Putamen (tissue), 1 donor: ENCODE data around the gene COMT.

Experiments used
- DNase-seq: peaks from one replicate; pipeline ENCODE4 v3.0.0-alpha.2; 2016; ENCODE audit warnings: low spot score

COMT gene

DNA sequence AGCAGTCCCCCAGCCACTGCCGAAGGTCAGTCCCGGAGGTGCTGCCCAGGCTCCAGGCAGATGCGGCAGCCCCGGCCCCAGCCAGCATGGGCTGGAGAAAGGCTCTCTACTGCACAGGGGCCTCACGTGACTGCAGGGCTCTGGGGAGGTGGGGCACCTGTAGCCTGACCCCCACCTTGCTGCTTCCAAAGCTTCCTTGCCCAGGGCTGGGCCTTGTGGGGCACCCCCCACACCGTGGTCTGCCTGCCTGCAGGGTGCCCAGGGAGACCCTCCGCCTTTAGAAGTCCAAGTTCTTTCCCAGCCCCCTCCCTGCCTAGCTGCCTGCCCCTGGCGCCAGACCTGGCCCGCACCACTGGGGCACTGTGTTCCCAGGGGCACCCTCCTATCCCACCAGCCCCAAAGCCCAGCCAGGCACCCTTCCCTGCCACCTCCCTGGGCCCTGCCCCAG, 28.5 kb downstream of the COMT start:
- DNase-seq = no peak

DNA sequence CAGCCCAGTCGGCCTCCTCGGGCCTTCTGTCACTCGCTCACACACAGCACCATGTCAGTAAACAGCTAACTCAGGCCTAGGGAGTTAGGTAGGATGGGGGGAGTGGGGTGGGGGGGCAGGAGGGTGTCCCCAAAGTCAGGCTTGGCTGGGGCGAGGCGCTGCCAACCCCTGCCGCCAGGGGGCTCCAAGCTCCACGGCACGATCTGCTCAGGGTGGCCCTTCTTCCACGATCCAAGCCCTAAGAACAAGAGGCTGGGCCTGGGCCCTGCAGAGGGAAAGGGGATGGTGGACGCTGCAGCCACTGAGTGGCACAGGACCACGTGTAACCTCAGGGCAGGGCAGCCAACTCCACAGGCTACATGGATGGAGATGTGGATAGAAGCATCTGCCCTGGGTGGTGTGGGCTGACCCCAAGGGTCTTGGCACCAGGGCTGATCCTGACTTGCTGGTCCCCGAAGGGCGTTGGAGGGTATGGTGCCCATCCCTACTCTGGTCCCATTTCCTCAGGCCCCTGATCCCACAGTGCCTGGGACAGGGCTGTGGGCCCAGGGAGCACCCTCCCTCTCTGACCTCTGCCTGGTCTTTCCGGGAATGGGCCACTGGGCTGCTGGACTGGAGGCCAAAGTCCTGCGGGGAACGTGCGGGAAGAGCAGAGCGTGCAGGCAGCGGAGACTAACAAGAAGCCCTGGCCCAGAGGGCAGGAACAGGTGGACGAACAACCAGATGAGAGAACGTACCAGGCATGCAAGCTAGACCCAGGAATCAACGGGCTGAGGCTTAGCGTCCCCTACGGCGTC, 29.1 kb downstream of the COMT start:
- peak; percentile 52 for DNase-seq

DNA sequence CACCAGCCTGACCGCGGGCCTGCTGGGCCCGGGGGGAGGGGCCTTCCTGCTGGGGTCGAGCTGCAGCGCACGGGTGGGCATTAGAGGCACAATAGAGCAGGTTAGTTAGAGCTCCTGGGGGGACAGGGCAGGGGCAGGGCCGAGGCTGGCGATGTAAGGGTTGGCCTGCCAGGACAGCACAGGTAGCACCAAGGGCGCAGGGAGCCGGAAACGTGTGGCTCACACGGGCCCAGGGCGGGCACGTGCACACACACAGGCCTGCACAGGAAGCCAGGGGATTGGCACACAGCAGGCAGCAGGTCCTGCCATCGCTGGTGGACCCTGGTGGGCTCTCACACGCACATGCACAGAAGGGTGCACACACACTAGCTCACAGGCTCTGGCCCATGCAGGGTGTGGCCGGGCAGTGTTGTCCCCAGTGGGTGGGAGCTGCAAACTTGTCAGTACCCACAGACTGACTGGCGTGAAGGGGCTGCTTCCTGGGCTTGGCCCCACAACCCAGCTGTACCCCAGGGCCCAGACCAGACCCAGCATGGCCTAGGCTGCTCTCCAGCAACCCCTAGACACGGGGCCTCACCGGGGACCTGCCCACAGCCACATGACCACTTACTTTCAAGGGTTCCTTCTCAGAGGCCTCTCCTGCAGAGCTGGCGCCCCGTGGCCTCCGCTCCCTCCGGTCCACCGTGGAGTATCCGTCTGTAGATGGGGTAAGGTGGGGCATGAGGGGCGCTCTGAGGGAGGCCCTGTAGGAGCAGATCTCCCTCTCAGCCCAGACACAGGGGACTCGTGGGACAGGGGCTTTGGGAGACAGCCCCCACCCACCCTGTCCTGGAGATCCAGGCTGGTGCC, 29.9 kb downstream of the COMT start:
- no peak for DNase-seq

DNA sequence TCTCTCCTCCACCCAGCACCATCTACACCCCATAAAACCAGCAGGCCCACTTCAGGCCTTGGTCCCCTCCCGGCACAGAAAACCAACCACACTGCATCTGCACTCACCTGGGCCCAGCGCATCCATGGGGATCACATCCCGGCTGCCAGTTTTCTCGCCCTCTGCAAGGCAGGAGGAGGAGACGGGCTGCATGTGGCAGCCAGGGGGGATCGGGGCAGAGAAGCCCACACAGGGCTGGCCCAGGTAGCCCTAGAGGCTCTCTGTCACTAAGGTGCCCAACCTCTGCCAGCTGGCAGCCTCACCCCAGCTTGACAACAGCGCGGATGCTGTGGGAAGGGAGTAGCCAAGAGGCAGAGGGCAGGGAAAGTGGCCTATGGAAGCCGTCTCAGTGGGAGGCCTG, 30.7 kb downstream of the COMT start:
- DNase-seq = no peak

DNA sequence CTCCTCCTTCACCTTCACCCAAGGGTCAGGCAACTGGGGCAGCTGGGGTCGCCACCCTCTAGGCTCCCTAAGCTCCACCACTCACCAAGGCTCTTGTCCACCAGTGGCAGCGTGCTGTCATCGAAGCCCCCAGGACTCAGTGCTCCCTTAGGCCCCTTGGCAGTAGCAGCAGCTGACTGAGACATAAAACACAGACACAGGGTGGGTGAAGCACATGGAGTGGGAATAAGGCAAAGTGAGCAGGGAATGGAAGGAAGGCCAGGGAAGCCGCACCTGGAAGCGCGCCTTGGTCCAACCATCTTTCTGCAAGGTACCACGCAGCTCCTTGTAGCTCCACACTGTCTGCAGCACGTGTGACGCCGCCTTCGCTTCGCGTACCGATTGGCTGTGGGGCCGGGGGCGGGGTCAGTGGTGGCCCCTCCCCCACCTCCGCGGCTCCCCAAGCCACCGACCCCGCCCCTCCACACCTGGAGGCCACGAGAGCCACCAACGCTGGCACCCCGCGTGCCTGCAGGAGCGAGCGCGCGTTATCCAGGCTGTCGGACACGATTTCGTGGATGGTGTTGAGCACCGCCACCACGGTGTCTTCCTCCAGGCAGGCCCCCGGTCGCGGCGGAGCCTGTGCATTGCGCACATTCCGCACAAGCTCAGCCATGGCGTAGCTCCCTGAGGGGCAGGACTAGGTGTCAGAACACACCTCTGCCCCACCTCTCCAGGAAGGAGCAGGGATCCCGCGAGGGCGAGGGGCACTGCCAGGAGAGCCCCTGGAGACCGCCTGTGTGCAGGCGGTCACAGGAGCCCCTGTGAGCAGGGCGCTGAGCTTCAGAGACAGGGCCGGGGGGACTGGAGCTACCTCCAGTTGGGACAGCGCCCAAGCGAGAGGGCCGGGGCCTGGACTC, 31.3 kb downstream of the COMT start:
- no peak for DNase-seq

DNA sequence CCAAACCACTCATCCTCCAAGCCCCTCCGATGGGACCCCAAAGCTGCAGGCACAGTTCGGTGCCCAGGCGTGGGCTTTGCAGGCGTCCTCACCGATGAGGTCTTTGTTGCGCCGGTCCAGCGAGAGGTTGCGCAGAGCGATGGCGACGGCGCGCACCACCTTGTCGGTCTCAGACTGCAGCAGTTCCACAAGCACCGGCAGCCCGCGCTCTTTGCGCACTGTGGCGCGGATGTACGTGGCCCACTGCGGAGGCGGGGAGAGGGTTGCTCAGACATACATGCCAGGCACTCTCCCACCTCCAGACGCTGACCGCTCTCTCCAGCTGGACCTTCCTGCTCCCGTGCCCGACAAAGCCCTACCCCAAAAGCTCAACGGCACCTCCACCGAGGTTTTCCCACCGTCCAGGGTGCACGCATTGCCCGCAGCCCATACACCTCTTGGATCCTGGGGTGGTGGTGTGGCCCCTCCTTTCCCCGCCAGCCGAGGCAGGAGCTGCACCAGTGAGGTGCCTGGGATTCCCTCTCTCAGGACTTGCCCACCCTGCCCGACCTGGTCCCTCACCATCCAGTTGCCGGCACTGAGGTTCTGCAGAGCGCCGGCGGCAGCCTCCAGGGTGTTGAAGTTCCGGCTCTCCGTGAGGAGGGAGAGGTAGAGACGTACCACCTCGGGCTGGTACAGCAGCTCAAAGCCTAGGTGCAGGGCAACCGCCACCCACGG, 32.1 kb downstream of the COMT start:
- no peak for DNase-seq

DNA sequence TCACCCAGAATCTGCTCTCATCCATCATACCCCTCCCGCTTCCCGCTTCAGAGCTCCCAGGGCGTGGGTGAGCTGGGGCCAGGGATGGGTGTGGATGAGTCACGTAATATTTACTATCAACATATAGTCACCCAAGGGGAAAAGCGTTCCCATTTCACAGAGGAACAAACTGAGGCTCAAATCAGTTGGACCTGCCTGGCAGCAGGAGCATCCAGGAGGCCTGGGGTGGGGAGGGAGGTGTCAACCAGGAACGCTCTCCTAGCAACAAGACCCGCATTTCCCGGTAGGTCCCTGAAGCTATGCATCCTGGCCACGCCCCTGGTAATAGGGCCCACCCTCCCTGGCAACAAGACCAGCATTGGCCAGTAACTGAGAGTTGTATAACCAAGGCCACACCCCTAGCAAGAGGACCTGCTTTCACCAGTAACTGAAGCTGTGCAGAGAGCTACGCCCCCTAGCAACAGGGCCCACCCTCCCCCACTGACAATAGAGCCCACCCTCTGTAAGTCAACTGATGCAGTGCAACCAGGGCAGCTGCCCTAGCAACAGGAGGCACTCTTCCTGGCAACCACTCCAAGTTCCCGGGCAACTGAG, 32.8 kb downstream of the COMT start:
- DNase-seq = no peak

DNA sequence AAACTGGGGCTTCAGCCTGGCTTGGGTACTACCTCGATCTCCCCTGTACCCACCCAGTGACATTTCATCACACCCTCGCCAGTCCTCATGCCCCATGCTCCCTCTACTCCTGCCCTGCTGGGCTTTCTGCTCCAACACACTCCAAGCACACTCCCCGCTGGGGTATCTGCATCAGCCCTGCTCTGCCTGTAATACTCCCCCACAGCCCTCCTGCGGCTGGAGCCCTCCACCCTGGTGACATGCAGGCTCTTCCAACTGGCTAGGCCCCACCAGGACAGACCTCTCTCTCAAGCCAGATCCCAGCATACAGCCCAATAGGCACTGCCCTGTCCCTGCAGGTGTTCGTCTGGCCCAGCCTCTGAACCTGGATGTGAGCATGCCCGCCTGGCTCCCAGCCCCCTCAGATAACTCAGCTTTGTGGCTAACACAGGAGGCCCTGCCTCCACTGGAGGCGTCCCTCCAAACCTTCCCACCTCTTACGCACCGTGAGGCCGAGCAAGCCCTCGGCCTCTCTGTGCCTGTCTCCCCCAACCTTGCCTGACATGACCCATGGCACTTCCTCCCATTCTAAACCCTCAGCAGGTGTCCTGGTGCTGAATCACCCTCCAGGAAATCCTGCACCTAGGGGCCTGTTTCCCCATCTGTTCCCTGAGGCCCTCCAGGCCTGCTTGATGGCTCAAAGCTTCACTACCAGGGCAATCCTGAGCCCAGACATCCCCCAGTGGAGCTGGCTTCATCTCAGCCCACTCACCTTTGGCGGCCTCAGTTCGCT, 33.5 kb downstream of the COMT start:
- DNase-seq = no peak

DNA sequence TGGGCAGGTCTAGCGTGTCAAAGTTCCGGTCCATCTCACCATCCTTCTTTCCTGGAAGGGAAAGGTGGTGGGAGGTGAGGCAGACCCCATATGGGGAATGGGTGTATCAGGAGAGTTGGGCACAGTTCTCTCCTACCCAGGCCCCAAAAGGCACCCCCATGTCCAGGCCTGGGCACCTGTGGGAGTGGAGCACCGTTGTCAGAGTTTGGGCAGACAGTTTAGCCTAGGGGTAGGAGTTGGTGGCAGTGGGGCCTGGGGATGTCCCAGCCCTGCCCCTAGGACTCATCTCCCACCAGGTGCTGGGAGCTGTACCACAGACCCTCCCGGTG, 34.1 kb downstream of the COMT start:
- no peak for DNase-seq

DNA sequence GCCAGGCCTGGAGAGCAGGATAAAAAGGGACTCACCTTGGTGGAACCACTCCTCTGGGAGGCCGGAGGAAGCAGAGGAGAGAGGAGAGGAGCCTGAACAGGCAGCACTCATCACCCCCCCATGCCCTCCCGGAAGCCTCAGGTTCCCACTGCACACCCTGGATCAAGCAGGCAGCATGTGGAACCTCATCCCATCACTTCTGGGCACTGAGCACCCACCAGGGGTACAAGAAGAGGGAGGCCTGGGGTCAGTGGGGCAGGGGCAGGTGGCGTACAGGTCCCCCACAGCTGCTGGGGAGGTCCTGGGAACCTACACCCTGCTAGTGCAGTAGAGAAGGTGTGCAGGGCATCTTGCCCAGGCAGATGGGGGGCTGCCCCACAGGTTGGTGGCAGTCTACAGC, 35.1 kb downstream of the COMT start:
- no peak for DNase-seq

DNA sequence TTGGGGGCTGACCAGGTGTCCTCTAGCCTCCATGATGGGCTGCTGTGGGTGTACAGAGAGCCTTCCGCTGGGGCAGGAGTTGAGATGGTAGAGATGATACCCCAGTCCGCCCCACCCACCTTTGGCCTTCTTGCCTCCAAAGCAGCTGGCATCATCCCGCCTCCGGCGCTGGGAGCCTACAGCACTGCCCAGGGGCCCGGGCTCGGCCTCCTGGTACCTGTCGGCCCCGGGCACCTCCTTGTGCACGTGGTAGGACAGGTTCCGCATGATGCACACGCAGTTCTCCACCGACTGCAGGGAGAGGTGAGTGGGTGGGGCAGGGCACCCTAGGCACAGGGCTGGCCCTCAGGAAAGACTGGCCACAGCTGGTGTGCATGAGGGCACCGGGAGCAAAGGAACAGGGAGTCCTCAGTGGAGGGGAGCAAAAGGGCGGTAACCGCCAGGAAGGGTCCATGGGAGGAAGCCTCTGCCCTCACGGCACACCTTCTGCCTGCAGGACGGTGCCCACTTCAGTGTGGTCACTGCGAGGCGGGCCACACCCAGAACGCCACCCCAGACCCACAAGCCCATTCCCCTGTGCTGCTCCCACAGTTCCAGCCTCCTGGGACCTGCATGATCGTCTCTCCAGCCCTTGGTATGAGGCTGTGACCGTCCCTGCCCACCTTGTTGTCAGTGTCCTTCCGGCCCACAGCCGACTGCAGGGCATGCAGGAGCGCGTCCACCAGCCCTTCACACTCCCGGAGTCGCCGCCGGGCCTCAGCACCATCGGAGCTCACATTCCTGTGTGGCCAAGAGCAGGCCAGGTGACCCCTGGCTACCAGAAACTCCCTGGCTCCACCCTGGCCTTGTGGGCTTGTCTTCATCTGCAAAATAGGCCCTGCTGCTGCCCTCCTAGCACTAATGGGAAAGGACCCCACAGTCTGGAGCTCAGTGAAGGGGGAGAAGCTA, 36.0 kb downstream of the COMT start:
- no peak for DNase-seq

DNA sequence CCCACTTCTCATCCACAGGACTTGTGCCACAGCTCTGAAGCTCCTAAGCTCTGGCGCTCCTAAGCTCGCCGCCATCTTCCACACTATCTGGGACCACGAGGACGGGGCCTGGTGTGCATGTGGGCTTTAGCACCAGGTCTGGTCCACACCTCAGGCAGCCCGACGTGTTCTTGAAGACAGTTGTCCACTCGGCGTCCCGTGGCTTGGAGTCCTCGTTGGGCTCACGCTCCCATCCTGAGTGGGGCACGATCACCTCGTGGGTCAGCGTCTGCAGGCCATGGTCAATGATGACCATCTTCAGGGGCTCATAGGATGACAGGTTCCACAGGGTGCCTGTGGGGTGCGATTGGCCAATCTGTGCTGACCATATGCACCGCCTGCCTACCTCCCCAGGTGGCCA, 37.2 kb downstream of the COMT start:
- DNase-seq = no peak

DNA sequence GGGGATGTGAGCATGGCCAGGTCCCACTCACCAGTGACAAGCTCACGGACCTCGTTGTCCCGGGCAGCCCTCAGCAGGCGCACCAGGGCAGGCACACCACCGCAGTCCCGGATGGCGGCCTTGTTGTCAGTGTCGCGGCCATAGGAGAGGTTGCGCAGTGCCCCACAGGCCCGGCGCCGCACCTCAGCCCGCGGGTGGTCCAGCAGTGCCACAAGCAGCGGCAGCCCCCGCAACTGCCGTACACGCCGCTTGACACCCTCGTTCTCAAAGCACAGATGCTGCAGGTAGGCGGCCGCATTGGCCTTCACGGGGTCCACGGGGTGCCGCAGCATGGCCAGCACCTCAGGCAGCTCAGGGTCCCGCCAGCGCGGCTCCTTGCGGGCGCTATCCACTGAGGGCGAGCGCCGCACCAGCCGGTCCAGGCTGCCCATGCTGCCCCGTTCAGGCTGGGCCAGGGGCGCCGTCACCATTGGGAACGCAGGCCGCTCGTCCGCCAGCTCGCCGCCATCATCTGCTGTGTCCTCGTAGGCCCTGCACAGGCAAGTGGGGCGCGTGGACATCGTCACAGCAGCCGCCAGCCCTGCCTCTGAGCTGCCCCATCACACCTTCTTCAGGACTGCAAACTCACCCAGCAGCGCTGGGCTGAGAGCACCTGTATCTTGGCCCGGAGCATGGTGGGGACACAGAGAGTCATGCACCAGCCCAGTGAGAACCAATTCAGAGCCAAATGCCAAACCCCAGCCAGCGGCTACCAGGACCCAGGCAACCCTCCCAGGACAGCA, 38.3 kb downstream of the COMT start:
- no peak for DNase-seq

DNA sequence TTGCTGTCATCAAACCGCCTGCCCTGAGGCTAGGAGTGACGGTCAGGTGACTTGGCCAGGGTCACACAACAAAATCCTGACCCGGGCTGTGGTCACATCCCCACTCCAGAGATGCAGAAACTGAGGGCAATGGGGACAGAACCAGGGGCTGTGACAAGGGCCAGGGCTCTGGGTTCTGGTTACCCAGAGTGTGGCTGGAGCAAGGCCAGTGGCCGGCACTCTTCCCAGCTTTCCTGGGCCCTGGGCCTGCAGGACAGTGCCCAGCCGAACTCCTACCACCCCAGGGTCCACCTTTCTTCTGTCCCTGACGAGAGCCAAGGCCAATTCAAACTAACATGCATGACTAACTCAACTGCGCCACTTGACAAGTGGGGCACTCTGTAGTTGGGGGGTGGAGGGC, 39.2 kb downstream of the COMT start:
- DNase-seq = no peak

DNA sequence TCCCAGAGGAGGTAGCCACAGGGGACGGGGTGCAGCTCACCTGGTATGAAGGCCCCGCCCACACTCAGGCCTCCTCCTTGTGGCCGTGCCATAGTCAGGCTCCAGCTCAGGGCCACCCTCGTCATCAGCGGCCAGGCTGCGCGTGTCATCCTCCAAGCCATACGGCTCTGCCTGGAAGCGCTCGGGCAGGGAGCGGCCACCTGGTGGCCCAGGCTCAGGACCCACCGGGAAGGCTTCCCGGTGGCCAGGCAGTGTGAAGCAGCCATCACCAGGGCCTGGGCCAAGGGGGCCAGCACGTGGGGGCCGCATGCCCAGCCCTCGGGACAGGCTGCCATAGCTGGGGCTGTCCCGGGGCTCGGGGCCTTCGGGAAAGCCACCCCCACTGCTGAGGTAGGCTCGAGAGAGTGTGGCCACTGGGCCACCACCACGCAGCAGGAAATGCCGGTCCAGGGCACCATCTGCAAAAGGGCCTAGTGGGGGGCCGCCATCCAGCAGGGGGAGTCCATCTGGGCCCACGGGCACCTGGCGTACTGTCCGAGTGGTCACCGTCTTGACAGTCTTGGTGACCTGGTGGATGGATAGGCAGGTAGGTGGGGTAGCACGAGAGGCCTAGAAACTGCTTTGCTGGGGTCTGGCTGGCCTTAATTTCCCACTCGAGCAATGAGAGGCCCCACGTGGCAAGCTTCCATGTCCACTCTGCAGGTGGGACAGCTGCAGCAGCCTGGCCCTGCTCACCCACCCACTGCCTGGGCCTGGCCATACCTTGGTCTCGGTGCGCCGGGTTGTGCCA, 39.8 kb downstream of the COMT start:
- DNase-seq = no peak

DNA sequence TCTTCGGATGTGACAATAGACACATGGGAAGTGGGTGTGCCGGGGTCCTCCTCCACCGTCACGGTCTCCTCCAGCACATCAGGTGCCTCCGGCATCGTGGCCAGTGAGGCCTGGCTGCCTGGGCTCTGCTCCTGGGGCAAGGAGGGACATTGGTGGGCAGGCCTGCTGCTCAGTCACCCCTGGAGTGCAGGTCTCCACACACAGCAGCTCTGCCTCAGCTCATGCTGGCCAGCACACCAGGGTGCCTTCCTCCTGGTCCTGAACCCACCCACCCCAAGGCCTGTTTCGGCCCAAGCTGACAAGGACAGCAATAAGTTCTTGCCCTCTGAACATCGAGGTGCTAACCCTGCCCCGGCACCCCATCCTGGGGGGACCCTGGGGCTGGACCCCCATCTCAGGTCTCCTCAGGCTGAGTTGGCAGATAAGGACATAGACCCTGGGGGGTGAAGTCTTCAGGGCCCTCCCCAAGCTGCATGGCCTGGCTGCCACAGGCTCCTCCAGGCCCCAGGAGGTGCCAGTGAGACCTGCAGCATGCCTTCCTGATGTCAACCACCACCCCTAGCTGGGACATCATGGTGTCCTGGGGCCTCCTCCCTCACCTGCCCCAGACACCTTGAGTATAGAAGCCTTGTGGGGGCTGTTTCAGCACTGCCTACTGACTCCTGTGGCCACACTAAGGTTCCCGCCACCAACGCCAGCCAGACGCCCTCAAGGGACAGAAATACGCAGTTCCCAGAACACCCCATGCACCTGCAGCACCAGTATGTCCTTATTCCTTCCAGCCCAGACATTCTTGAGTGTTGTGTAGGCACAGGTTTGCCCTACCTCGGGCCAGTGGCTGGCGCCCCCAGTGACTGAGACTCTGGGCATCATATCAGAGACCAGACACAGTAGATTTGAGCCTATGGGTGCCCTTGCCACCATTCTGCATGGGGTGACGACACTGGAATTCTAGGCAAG, 40.7 kb downstream of the COMT start:
- no peak for DNase-seq
